NCI-H128 (cell line): ENCODE results near the gene ACOX1.

ENCODE experiments used
- DNase-seq: peaks from one replicate; lab custom pipeline; 2025; ENCODE audit not compliant: unreplicated experiment; lab: John Stamatoyannopoulos, UW

ACOX1 gene

GRCh38 chr17:75978938-75979704 lies at the start of gene ACOX1, which contains the start of gene TEN1:
Gene ACOX1, minus strand, starts transcription at chr17:75979166. Its CDS starts 93 bp downstream, at chr17:75979073.
Gene TEN1, plus strand, starts transcription at chr17:75979240. Its CDS starts 6,953 bp downstream, at chr17:75986193.
- peak; percentile 75 for DNase-seq

- no peak for DNase-seq
These were observed 48.3 kb upstream of the ACOX1 start, which contains the start of gene EVPL for GRCh38 chr17:76027159-76027839. Gene EVPL, minus strand, starts transcription at chr17:76027306. Its CDS starts 108 bp downstream, at chr17:76027198.

GRCh38 chr17:76026714-76027158 lies 47.8 kb upstream of the ACOX1 start:
- no peak for DNase-seq

GRCh38 chr17:76025294-76025693 lies 46.3 kb upstream of the ACOX1 start:
- DNase-seq = no peak

- no peak for DNase-seq
These were observed 45.4 kb upstream of the ACOX1 start for GRCh38 chr17:76024353-76024752.

- no peak for DNase-seq
These were observed 44.9 kb upstream of the ACOX1 start for GRCh38 chr17:76023900-76024237.

- DNase-seq = no peak
These were observed 44.3 kb upstream of the ACOX1 start for GRCh38 chr17:76022973-76023899.

GRCh38 chr17:76022285-76022684 lies 43.3 kb upstream of the ACOX1 start:
- no peak for DNase-seq

- DNase-seq = no peak
These were observed 41.0 kb upstream of the ACOX1 start for GRCh38 chr17:76019833-76020467.

GRCh38 chr17:76018801-76019200 lies 39.8 kb upstream of the ACOX1 start:
- no peak for DNase-seq

- no peak for DNase-seq
These were observed 39.3 kb upstream of the ACOX1 start for GRCh38 chr17:76018340-76018680.

- DNase-seq = no peak
These were observed 38.7 kb upstream of the ACOX1 start for GRCh38 chr17:76017481-76018339.

- DNase-seq = no peak
These were observed 35.9 kb upstream of the ACOX1 start for GRCh38 chr17:76014925-76015261.

GRCh38 chr17:76014100-76014924 lies 35.3 kb upstream of the ACOX1 start:
- peak; percentile 45 for DNase-seq

- no peak for DNase-seq
These were observed 34.5 kb upstream of the ACOX1 start for GRCh38 chr17:76013377-76013932.

GRCh38 chr17:76011951-76012350 lies 33.0 kb upstream of the ACOX1 start:
- DNase-seq = no peak

- no peak for DNase-seq
These were observed 31.1 kb upstream of the ACOX1 start for GRCh38 chr17:76009969-76010661.

GRCh38 chr17:76009447-76009846 lies 30.5 kb upstream of the ACOX1 start:
- no peak for DNase-seq
